Loucy (cell line): ENCODE data around the gene MAML3.

Experiments
- CTCF ChIP-seq: fragments of 200-600 bp; sonication (generic); conservative IDR thresholded peaks from 2 replicates; pipeline ENCODE4 v1.5.1; 2014; ENCODE audit warnings: mild to moderate bottlenecking, antibody characterized with exemption, low read length
- EZH2phosphoT487 ChIP-seq: fragments of 200-600 bp; IDR thresholded peaks from 2 replicates; pipeline ENCODE4 v1.6.1; 2018; ENCODE audit warnings: antibody characterized with exemption, mild to moderate bottlenecking, moderate library complexity, borderline replicate concordance

GRCh38 chr4:139954512-139954911, 199.5 kb downstream of the MAML3 start:
- TF ChIP-seq CTCF = no peak
- TF ChIP-seq EZH2phosphoT487 = no peak
